Heart left ventricle (tissue), 13 donors: ENCODE measurements around the gene SH3GL3.

Experiments used
- POLR2A ChIP-seq, 2 donors: fragments of 450-650 bp; IDR thresholded peaks; one replicate each; pipeline ENCODE4 v1.6.1; 2017; ENCODE audit warnings: antibody characterized with exemption in 2 of 2, mild to moderate bottlenecking in 2 of 2, moderate library complexity in 2 of 2
- TF ChIP-seq, protein P1 (sequence below), 12 donors: fragments of 200-600 bp; sonication (generic) in 4 of 12; IDR thresholded peaks; one replicate each; pipeline versions ENCODE4 v1.5.0 to v1.8.0; 2018 to 2022; ENCODE audit warnings: antibody characterized with exemption in 12 of 12, mild to moderate bottlenecking in 5 of 12
- donor health status: ischemic (EF 13 %, LVEDD 7.1; RV severe dilation, severe dysfunction).
- donor health status: DM: no; HTN: yes; CAD: no.
- donor health status: DM: no; HTN: no; CAD: no.
- donor health status: ischemic (EF 25% LVEDD 6.9; RV normal size, moderate dysfunction).
- donor health status: ischemic (EF 25% LVEDD 5.7; RV mildly dilated, moderate dysfunction).
- donor health status: ischemic (EF 35%, LVEDD 5.7; RV mildly dilated, moderate dysfunction).
- donor health status: nonischemic (EF 11% LVEDD 7.7; RV severe dilation, severe dysfunction).
- donor health status: DM: yes; HTN: yes; CAD: no.
- donor health status: PGD.
- donor health status: ischemic (EF 29% LVEDD 5.4; RV normal size, mild dysfunction).
- donor health status: nonischemic (EF 23%, LVEDD 6.1; RV moderate dilation, normal function).

DNA sequence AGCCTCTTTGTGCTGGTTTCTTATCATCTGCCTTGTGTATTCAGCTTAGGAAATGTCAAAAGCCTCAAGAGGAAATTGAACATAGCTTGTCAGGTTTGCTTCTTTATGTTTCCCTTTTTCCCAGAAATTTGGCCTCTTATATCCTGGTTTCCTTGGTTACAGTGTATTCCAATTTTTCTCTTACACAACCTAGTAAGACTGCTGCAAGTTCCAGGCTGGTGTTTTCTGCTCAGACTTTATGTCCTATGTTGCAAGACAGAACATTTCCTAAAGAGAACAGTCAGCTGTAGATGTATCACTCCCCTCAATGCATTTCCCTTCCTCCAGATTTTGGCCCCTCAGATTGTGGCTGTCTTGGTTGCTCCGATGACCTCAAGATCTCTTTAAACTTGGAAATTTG lies 102.5 kb downstream of the SH3GL3 start:
- TF ChIP-seq, protein P1, sequence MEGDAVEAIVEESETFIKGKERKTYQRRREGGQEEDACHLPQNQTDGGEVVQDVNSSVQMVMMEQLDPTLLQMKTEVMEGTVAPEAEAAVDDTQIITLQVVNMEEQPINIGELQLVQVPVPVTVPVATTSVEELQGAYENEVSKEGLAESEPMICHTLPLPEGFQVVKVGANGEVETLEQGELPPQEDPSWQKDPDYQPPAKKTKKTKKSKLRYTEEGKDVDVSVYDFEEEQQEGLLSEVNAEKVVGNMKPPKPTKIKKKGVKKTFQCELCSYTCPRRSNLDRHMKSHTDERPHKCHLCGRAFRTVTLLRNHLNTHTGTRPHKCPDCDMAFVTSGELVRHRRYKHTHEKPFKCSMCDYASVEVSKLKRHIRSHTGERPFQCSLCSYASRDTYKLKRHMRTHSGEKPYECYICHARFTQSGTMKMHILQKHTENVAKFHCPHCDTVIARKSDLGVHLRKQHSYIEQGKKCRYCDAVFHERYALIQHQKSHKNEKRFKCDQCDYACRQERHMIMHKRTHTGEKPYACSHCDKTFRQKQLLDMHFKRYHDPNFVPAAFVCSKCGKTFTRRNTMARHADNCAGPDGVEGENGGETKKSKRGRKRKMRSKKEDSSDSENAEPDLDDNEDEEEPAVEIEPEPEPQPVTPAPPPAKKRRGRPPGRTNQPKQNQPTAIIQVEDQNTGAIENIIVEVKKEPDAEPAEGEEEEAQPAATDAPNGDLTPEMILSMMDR (IDR thresholded peaks at IDR 0.05): no peak
- TF ChIP-seq POLR2A (IDR thresholded peaks at IDR 0.05): no peak
